ENCODE results near the gene GANAB. TPM values are rescaled to one million over a fixed set of nuclear protein-coding genes. Genes with fewer than 3 reads are reported as not detected.

GANAB gene
- total and polyA plus RNA-seq, 4 donors, result 45.2 to 209 (median 148) TPM

GRCh38 chr11:62646825-62647608 lies 604 bp upstream of the GANAB start:
- DNase-seq (ENCODE audit: low spot score), result no peak
- peaks cover 6 to 36% (median 32%) of the 10 kb centered on the region in 4 donors for H3K4me1 ChIP-seq (ENCODE audit: control insufficient read depth in 4 of 4, insufficient read depth in 4 of 4, low read length in 3 of 4)
- no peaks in the 10 kb centered on the region for H3K27me3 ChIP-seq (ENCODE audit: control insufficient read depth in 4 of 4, insufficient read depth in 4 of 4, low read length in 3 of 4)
- H3K9ac ChIP-seq (ENCODE audit: low read depth in 1 of 2, low read length in 2 of 2), result peak overlapping the region in 1 of 2 donors; percentile 80
- H3K9me3 ChIP-seq (ENCODE audit: control insufficient read depth in 4 of 4, low read length in 3 of 4), result no peaks in the 10 kb centered on the region
- peaks cover 0 to 14% (median 7%) of the 10 kb centered on the region in 4 donors for H3K36me3 ChIP-seq (ENCODE audit: control insufficient read depth in 4 of 4, insufficient read depth in 3 of 4, low read depth in 1 of 4, low read length in 3 of 4)
- peak; percentile 45 for TF ChIP-seq TAF1 (conservative IDR thresholded peaks at IDR 0.05)
- no peak for TF ChIP-seq NR2F2 (IDR thresholded peaks at IDR 0.05)
- 57% methylated on average over 32 of the region's 32 CpGs for WGBS
- peak overlapping the region in 1 of 3 donors; percentile 7 for H3K4me3 ChIP-seq (ENCODE audit: low read depth in 1 of 3, low read length in 3 of 3)
- peak overlapping the region; percentile 64 to 97 for H3K27ac ChIP-seq (ENCODE audit: low read depth in 1 of 2, low read length in 2 of 2)

GRCh38 chr11:62645671-62645945 lies 805 bp downstream of the GANAB start:
- Histone ChIP-seq H3K27ac (ENCODE audit: low read depth in 1 of 2, low read length in 2 of 2) (peak overlapping the region; percentile 96 to 97), H3K4me1 (ENCODE audit: control insufficient read depth in 4 of 4, insufficient read depth in 4 of 4, low read length in 3 of 4) (peaks cover 4 to 31% (median 25%) of the 10 kb centered on the region in 4 donors)
- 9% methylated on average over 11 of the region's 11 CpGs for WGBS

More at GRCh38 chr11:62645671-62645945, 805 bp downstream of the GANAB start:
- no peaks in the 10 kb centered on the region for H3K9me3 ChIP-seq (ENCODE audit: control insufficient read depth in 4 of 4, low read length in 3 of 4)
- TF ChIP-seq RXRA (IDR thresholded peaks at IDR 0.05), result no peak
- TF ChIP-seq FOXA2 (IDR thresholded peaks at IDR 0.05), result no peak
- TF ChIP-seq ZBTB33 (IDR thresholded peaks at IDR 0.05), result no peak
- no peak for TF ChIP-seq FOXA1 (IDR thresholded peaks at IDR 0.05)
- TF ChIP-seq RAD21 (IDR thresholded peaks at IDR 0.05), result no peak
- TF ChIP-seq MAX (IDR thresholded peaks at IDR 0.05), result no peak
- TF ChIP-seq CTCF (IDR thresholded peaks at IDR 0.05; ENCODE audit: low read depth, low read length, missing input control), result no peak
- no peak for TF ChIP-seq SP1 (IDR thresholded peaks at IDR 0.05)
- no peak for TF ChIP-seq EGR1 (IDR thresholded peaks at IDR 0.05; ENCODE audit: low read depth in 2 of 2)
- no peak for TF ChIP-seq REST (IDR thresholded peaks at IDR 0.05)
- no peak for TF ChIP-seq JUND (IDR thresholded peaks at IDR 0.05)
- no peak for TF ChIP-seq YY1 (IDR thresholded peaks at IDR 0.05)
- no peak for TF ChIP-seq HNF4G (IDR thresholded peaks at IDR 0.05)
- no peak for DNase-seq (ENCODE audit: low spot score)
- H3K27me3 ChIP-seq (ENCODE audit: control insufficient read depth in 4 of 4, insufficient read depth in 4 of 4, low read length in 3 of 4), result no peaks in the 10 kb centered on the region
- H3K36me3 ChIP-seq (ENCODE audit: control insufficient read depth in 4 of 4, insufficient read depth in 3 of 4, low read depth in 1 of 4, low read length in 3 of 4), result peaks cover 0 to 14% (median 7%) of the 10 kb centered on the region in 4 donors
- peak overlapping the region; percentile 88 to 95 (median 95) for H3K4me3 ChIP-seq (ENCODE audit: low read depth in 1 of 3, low read length in 3 of 3)
- H3K9ac ChIP-seq (ENCODE audit: low read depth in 1 of 2, low read length in 2 of 2), result peak overlapping the region; percentile 70 to 80
